ENCODE measurements around the gene HMX1.

HMX1 gene

DNA sequence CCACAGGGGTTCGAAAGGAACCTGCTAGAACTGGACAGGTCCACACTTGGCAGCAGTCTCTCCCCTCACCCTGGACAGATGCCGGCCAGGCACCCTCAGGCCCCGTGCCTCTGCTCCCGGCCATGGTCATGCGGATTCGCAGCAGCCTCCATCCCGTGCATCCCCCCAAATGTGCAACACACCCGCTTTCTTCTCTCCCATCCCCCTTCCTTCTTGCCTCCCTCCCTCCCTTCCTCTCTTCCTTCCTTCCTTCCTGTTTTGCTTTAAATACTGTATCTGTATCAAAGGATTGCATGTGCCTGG is 35.0 kb upstream of the HMX1 start:
- Histone ChIP-seq H3K36me3 (ENCODE audit: control insufficient read depth, insufficient read depth, low read length) (no peaks in the 10 kb centered on the region), H3K4me1 (ENCODE audit: control insufficient read depth, insufficient read depth, low read length) (no peaks in the 10 kb centered on the region), H3K9ac (ENCODE audit: low read length) (no peak overlapping the region), H3K27ac (ENCODE audit: low read depth, low read length) (no peak overlapping the region), H3K27me3 (ENCODE audit: control insufficient read depth, insufficient read depth, low read length) (peaks cover 2% of the 10 kb centered on the region), H3K4me3 (ENCODE audit: low read length) (no peak overlapping the region)

- H3K4me3 ChIP-seq (ENCODE audit: low read length) = no peak overlapping the region
- H3K9ac ChIP-seq (ENCODE audit: low read length) = no peak overlapping the region
- H3K4me1 ChIP-seq (ENCODE audit: control insufficient read depth, insufficient read depth, low read length) = no peaks in the 10 kb centered on the region
- H3K27me3 ChIP-seq (ENCODE audit: control insufficient read depth, insufficient read depth, low read length) = peaks cover 2% of the 10 kb centered on the region
- no peaks in the 10 kb centered on the region for H3K36me3 ChIP-seq (ENCODE audit: control insufficient read depth, insufficient read depth, low read length)
- H3K27ac ChIP-seq (ENCODE audit: low read depth, low read length) = no peak overlapping the region
Observed at GRCh38 chr4:8905773-8906667, 34.4 kb upstream of the HMX1 start.

DNA sequence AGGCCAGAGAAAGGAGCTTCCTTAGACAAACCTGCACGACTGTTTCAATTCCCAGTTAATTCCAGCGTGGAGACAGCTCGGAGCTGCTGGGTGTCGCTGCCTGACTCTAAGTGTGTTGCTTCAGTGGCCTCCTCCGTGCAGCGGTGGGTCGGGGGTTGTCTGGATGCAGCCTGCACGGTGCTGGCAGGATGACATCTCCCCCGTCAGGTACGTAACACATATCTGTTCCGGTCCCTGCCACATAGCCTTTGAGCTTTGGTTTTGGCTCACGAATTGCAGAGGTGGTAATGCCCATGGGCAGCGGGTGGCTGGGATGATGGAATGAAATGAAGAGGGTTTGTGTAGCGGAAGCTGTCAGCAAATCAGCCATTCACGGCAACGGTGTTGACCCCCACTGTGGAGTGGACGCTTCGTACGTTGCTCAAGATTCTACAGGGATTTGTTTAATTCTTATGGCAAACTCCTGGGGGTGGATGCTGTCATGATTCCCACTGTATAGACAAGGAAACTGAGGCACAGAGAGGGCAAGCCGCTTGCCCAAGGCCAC is 33.7 kb upstream of the HMX1 start:
- H3K9ac ChIP-seq (ENCODE audit: low read length) = no peak overlapping the region
- no peak overlapping the region for H3K27ac ChIP-seq (ENCODE audit: low read depth, low read length)
- no peak overlapping the region for H3K4me3 ChIP-seq (ENCODE audit: low read length)
- H3K36me3 ChIP-seq (ENCODE audit: control insufficient read depth, insufficient read depth, low read length) = no peaks in the 10 kb centered on the region
- no peaks in the 10 kb centered on the region for H3K4me1 ChIP-seq (ENCODE audit: control insufficient read depth, insufficient read depth, low read length)
- peaks cover 2% of the 10 kb centered on the region for H3K27me3 ChIP-seq (ENCODE audit: control insufficient read depth, insufficient read depth, low read length)

GRCh38 chr4:8904666-8905065 is 33.0 kb upstream of the HMX1 start:
- Histone ChIP-seq H3K4me3 (ENCODE audit: low read length) (no peak overlapping the region), H3K36me3 (ENCODE audit: control insufficient read depth, insufficient read depth, low read length) (no peaks in the 10 kb centered on the region), H3K27ac (ENCODE audit: low read depth, low read length) (no peak overlapping the region), H3K9ac (ENCODE audit: low read length) (no peak overlapping the region), H3K4me1 (ENCODE audit: control insufficient read depth, insufficient read depth, low read length) (no peaks in the 10 kb centered on the region), H3K27me3 (ENCODE audit: control insufficient read depth, insufficient read depth, low read length) (peaks cover 2% of the 10 kb centered on the region)

DNA sequence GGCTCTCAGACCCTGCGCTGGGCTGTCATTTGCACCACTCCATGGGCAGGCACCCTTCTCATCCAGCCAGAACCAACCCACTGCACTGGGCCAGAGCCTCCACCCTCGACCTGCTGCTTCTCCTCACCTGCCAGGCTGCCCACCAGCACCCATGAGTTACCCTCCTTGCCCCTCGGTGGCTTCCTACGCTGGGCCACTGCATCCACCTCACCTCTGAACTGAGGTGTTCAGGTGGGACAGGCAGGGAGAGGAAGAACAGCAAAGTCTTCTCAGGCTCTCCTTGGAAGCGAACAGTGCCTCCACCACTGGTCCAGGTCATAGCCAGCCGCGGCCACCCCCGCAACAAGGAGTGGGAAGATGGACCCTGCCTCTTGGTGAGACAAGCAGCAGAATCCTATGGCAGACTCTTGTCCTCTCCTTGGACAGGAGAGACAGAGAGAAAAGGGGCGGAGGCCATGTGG is 32.4 kb upstream of the HMX1 start:
- H3K27me3 ChIP-seq (ENCODE audit: control insufficient read depth, insufficient read depth, low read length) = peaks cover 2% of the 10 kb centered on the region
- H3K9ac ChIP-seq (ENCODE audit: low read length) = no peak overlapping the region
- H3K4me1 ChIP-seq (ENCODE audit: control insufficient read depth, insufficient read depth, low read length) = no peaks in the 10 kb centered on the region
- no peak overlapping the region for H3K4me3 ChIP-seq (ENCODE audit: low read length)
- H3K36me3 ChIP-seq (ENCODE audit: control insufficient read depth, insufficient read depth, low read length) = no peaks in the 10 kb centered on the region
- H3K27ac ChIP-seq (ENCODE audit: low read depth, low read length) = no peak overlapping the region

DNA sequence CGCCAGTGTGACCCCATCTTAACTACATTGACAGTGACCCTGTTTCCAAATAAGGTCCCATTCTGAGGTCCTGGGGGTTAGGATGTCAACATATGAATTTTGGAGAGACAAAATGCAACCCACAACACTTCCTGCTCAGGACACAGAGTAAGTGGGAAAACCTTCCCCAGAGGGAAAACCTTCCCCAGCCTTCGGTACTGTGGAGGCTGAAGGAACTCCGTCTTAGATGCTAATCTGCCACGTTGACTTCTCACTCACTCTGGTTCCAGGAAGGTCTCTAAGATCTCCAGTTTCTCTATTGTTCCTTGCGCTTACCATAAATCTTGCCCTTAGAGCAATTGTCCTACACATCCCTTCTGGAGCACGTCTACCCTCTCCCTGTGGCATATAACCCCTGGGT is 29.7 kb upstream of the HMX1 start:
- no peaks in the 10 kb centered on the region for H3K36me3 ChIP-seq (ENCODE audit: control insufficient read depth, insufficient read depth, low read length)
- no peak overlapping the region for H3K4me3 ChIP-seq (ENCODE audit: low read length)
- no peak overlapping the region for H3K9ac ChIP-seq (ENCODE audit: low read length)
- peaks cover 4% of the 10 kb centered on the region for H3K27me3 ChIP-seq (ENCODE audit: control insufficient read depth, insufficient read depth, low read length)
- H3K4me1 ChIP-seq (ENCODE audit: control insufficient read depth, insufficient read depth, low read length) = no peaks in the 10 kb centered on the region
- no peak overlapping the region for H3K27ac ChIP-seq (ENCODE audit: low read depth, low read length)

DNA sequence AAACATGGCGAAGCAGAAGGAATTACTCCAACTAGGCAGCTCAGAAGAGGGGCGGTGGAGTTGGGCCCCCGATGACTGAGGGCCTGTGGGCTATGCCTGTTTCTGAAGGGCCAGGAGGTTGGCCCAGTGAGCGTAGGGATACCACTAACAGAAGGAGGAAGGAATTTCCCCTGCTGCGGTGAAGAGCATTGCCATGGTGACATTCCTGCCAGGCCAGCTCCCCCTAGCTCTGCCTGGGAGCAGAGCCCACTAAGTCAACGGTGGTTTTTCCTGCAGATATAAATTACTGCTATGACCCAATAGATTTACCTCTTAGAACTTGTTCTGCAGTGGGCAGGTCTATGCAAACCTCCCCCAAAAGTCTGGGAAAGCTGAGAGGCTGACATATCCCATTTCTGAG is 28.9 kb upstream of the HMX1 start:
- peaks cover 2% of the 10 kb centered on the region for H3K27me3 ChIP-seq (ENCODE audit: control insufficient read depth, insufficient read depth, low read length)
- H3K4me1 ChIP-seq (ENCODE audit: control insufficient read depth, insufficient read depth, low read length) = no peaks in the 10 kb centered on the region
- H3K36me3 ChIP-seq (ENCODE audit: control insufficient read depth, insufficient read depth, low read length) = no peaks in the 10 kb centered on the region
- no peak overlapping the region for H3K9ac ChIP-seq (ENCODE audit: low read length)
- H3K27ac ChIP-seq (ENCODE audit: low read depth, low read length) = no peak overlapping the region
- H3K4me3 ChIP-seq (ENCODE audit: low read length) = no peak overlapping the region

- Histone ChIP-seq H3K27ac (ENCODE audit: low read depth, low read length) (no peak overlapping the region), H3K36me3 (ENCODE audit: control insufficient read depth, insufficient read depth, low read length) (no peaks in the 10 kb centered on the region), H3K27me3 (ENCODE audit: control insufficient read depth, insufficient read depth, low read length) (peaks cover 2% of the 10 kb centered on the region), H3K4me3 (ENCODE audit: low read length) (no peak overlapping the region), H3K4me1 (ENCODE audit: control insufficient read depth, insufficient read depth, low read length) (no peaks in the 10 kb centered on the region), H3K9ac (ENCODE audit: low read length) (no peak overlapping the region)
Observed at GRCh38 chr4:8898419-8898818, 26.8 kb upstream of the HMX1 start.

DNA sequence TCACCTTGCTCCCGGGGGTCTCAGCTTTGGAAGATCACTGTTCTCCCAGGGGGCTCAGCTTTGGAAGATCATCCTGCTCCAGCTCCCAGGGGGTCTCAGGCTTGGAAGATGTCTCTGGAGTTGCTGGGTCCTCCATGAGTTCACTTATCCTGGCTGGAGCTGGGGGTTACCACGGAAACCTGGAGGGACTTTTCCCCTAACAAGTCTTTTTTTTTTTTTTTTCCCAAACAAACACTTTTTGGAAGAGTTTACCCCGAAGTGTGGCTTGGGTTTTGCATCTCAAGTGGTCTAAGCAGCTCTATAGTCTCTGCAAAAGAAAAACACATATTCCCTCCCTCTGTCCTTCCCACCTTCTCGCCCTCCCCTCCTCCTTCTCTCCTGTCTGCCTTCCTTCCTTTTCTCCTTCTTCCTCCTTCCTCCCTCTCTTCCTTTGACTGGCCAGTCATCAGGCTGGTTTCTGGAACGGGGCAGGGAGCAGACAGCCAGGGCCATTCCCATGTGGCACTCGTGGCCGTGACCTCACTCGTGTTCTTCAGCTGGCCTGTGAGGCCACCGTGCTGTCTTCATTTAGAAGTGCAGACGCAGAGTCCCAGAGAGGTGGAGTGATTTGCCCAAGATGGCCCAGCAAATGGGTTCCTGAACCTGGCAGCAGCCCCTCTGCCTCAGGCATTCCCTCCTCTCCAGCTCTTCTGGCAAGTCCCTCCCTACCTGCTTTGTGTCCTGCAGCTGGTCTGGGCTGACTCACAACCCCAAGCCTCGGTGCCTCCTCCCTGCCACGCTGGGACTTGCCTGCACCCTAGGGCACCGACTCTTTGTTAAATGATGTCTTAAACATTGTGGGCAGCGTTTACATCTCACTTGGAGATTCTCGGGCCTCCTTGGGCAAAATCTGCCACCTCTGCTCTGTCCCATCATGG is 25.9 kb upstream of the HMX1 start:
- Histone ChIP-seq H3K4me1 (ENCODE audit: control insufficient read depth, insufficient read depth, low read length) (no peaks in the 10 kb centered on the region), H3K36me3 (ENCODE audit: control insufficient read depth, insufficient read depth, low read length) (no peaks in the 10 kb centered on the region), H3K9ac (ENCODE audit: low read length) (no peak overlapping the region), H3K4me3 (ENCODE audit: low read length) (no peak overlapping the region), H3K27me3 (ENCODE audit: control insufficient read depth, insufficient read depth, low read length) (peaks cover 2% of the 10 kb centered on the region), H3K27ac (ENCODE audit: low read depth, low read length) (no peak overlapping the region)

DNA sequence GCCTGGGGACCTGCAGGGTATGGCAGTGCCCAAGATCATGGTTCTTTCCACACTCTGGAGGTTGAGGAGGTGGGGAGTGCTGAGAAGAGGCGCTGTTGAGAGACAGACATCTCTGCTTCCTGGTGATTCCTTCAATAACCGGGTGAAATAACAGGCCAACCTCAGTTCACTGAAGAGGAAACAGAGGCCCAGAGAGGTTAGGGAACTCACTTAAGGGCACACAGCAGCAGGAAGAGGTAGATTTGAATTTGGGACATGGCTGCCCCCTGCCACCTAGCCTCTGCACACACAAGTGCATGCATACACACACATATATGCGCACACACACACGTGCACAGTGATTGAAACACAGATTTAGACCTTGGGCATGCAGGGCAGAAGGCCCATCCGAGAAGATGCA is 24.9 kb upstream of the HMX1 start:
- H3K27me3 ChIP-seq (ENCODE audit: control insufficient read depth, insufficient read depth, low read length) = peaks cover 2% of the 10 kb centered on the region
- H3K27ac ChIP-seq (ENCODE audit: low read depth, low read length) = no peak overlapping the region
- H3K9ac ChIP-seq (ENCODE audit: low read length) = no peak overlapping the region
- no peaks in the 10 kb centered on the region for H3K36me3 ChIP-seq (ENCODE audit: control insufficient read depth, insufficient read depth, low read length)
- no peaks in the 10 kb centered on the region for H3K4me1 ChIP-seq (ENCODE audit: control insufficient read depth, insufficient read depth, low read length)
- H3K4me3 ChIP-seq (ENCODE audit: low read length) = no peak overlapping the region

DNA sequence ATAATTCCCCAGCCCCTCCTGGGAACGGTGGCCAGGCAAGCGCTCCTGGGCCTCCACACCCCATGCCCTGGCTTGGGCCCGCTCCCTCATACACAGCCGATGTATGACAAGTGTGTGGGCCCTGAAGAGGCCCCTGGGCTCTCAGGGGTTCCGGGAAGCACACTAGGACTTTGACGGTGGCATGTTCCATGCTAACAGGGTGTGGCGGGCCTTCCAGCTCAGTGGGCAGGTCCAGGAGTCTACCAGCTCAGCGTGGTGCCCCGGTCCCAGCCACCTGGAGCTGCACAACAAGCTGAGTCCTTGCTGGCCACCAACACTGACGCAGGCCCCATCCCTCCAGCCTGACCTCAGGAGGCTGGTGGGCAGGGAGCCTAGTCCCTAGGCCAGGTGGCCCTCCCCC is 24.4 kb upstream of the HMX1 start:
- H3K4me3 ChIP-seq (ENCODE audit: low read length) = no peak overlapping the region
- no peaks in the 10 kb centered on the region for H3K4me1 ChIP-seq (ENCODE audit: control insufficient read depth, insufficient read depth, low read length)
- H3K27me3 ChIP-seq (ENCODE audit: control insufficient read depth, insufficient read depth, low read length) = peaks cover 5% of the 10 kb centered on the region
- H3K9ac ChIP-seq (ENCODE audit: low read length) = no peak overlapping the region
- no peaks in the 10 kb centered on the region for H3K36me3 ChIP-seq (ENCODE audit: control insufficient read depth, insufficient read depth, low read length)
- H3K27ac ChIP-seq (ENCODE audit: low read depth, low read length) = no peak overlapping the region

GRCh38 chr4:8895295-8895694 is 23.7 kb upstream of the HMX1 start:
- Histone ChIP-seq H3K4me3 (ENCODE audit: low read length) (no peak overlapping the region), H3K27ac (ENCODE audit: low read depth, low read length) (no peak overlapping the region), H3K27me3 (ENCODE audit: control insufficient read depth, insufficient read depth, low read length) (peaks cover 10% of the 10 kb centered on the region)

More at GRCh38 chr4:8895295-8895694, 23.7 kb upstream of the HMX1 start:
- Histone ChIP-seq H3K36me3 (ENCODE audit: control insufficient read depth, insufficient read depth, low read length) (no peaks in the 10 kb centered on the region), H3K9ac (ENCODE audit: low read length) (no peak overlapping the region), H3K4me1 (ENCODE audit: control insufficient read depth, insufficient read depth, low read length) (no peaks in the 10 kb centered on the region)

Measured in rectal smooth muscle tissue (tissue), 1 donor.